Bronchial smooth muscle cell (primary cell): Measurements from ENCODE around the gene RAB15. TPM values are rescaled to one million over a fixed set of nuclear protein-coding genes. Genes with fewer than 3 reads are reported as not detected.

Experiments used
- total RNA-seq: library from RNA; depleted of rRNA; stranded (reverse); fragments of >200 nt; gene quantifications from 2 replicates; pipeline ENCODE4 v1.2.1, GENCODE V29; 2014

RAB15 gene
- total RNA-seq = 2.2 and 2.4 TPM in 2 replicates

DNA sequence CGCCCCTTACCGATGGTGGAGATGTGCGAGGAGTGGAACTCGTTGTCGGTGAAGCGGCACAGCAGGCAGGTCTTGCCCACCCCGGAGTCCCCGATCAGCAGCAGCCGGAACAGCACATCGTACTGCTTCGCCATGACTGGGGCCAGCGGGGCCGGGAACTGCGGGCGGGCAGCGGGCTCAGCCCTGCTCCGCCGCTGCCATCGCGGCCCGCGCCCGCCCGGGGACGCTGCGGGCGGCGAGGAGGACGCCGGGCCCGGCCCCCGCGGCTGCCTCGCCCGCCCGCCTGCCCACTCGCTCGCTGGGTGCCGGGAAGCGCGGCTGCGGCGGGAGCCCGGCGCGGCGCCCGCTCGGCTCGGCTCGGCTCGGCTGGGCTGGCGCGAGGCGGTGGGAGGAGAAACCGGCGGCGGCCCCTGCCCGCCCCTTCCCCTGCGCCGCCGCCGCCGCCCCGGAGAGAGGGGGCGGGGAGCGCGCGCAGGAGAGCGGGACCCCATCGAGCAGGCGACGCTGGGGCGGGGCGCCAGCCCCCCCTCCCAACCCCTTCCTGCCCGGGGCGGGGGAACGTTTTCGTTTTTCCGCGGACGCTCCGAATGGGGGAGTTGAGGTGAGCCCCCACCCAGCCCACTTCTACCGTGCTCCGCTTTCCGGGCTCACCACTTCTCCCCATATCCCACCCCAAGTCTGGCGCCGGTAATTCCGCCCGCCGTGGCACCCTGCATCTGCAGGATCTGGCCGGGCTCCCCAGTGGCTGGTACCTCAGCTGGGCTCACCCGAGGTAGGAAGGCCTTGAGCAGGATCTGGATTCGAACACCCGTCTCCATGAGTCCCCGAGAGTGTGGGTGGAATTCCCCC, at the start of gene RAB15:
RAB15 (minus strand) TSS at position 394 of the 849 bp plus-strand sequence; CDS start at position 134, 260 bp downstream.

GRCh38 chr14:64986648-64987437, 14.7 kb upstream of the RAB15 start, which contains the start of gene FNTB:
FNTB (plus strand) TSS chr14:64986895; CDS start chr14:64986954, 59 bp downstream.

DNA sequence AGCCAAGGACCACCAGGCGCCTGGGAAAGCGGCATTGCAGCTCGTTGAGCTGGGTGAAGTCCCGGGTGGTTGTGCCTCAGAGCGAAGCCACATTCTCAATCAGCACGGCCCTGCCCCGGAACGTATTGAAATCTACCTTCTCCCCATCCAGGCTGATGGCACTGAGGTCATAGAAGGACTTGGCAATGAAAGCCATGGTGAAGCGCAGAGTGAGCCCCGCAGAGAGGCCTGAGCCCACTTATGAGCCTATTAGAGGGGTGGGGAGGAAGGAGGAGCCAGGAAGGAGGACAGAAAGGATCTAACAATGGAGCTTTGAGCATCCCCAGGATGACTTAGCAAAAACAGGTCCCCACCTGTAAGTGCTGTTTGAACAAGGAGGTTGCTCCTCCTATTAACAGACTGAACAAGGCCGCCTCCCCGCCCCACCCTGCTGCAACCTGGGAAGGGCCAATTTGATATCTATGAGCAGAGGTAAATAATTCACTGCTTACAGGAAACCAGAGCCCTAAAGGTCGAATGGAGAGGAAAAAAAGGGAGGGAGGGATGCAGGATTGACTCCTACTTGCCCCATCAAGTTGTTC, 29.5 kb downstream of the RAB15 start, which contains the start of gene GPX2:
GPX2 (minus strand) TSS at position 215 of the 581 bp plus-strand sequence; CDS start at position 196, 19 bp downstream.

GRCh38 chr14:64914237-64915028, 57.7 kb downstream of the RAB15 start, which contains the start of gene CHURC1:
CHURC1 (plus strand) TSS chr14:64914455; CDS start chr14:64914496, 41 bp downstream.

Other genes with a start within 250 kb of the RAB15 start
- gene SPTB, start 92.4 kb downstream of the RAB15 start, total RNA-seq = not detected in 2 replicates
- 45.4 and 48.2 TPM in 2 replicates for gene CHURC1, start 57.9 kb downstream of the RAB15 start, total RNA-seq
- gene GPX2, start 29.6 kb downstream of the RAB15 start, total RNA-seq = not detected in 2 replicates
- gene FNTB, start 14.6 kb upstream of the RAB15 start, total RNA-seq = 5.9 and 6.6 TPM in 2 replicates
- 33.4 and 38.3 TPM in 2 replicates for gene MAX, start 130.2 kb upstream of the RAB15 start, total RNA-seq